HEK293 (cell line): ENCODE data around the gene SRSF1.

Source experiments
- CTCF ChIA-PET: fragments of 350-600 bp; formaldehyde crosslinking; extraction: SDS; loops from one replicate; lab custom pipeline; 2021; ENCODE audit warnings: antibody characterized with exemption; lab: Yijun Ruan, JAX
- POLR2A ChIA-PET: fragments of 300-600 bp; formaldehyde crosslinking; extraction: SDS; loops from one replicate; lab custom pipeline; 2020; ENCODE audit warnings: antibody characterized with exemption, inconsistent platforms; lab: Yijun Ruan, JAX
- H3K27ac ChIP-seq: fragments of 200-500 bp; sonication (Bioruptor generic); 2 replicates; pipeline ENCODE4 v1.5.1; 2014; ENCODE audit warnings: low read depth, low read length, control low read depth, inconsistent platforms; ENCODE audit errors: extremely low read depth
- H3K36me3 ChIP-seq, 2 experiments: fragments of 200-500 bp in 1 of 2; sonication (Bioruptor generic) in 1 of 2; 1 replicate in 1 of 2; 2 replicates in 1 of 2; pipeline ENCODE4 v1.5.1; 2014 to 2017; ENCODE audit warnings: inconsistent platforms in 2 of 2, low read length in 2 of 2; ENCODE audit not compliant: control insufficient read depth in 2 of 2, insufficient read depth in 1 of 2
- H3K4me1 ChIP-seq: fragments of 200-500 bp; sonication (Bioruptor generic); 2 replicates; pipeline ENCODE4 v1.5.1; 2014; ENCODE audit warnings: mild to moderate bottlenecking, low read length, inconsistent platforms; ENCODE audit not compliant: control insufficient read depth, insufficient read depth
- H3K4me3 ChIP-seq: 2 replicates; pipeline ENCODE4 v1.5.1; 2011; ENCODE audit warnings: low read depth, mild to moderate bottlenecking, control low read depth, low read length, moderate library complexity
- H3K9me3 ChIP-seq: fragments of 200-500 bp; sonication (Bioruptor generic); 2 replicates; pipeline ENCODE4 v1.5.1; 2014; ENCODE audit warnings: low read depth, low read length, inconsistent platforms; ENCODE audit not compliant: control insufficient read depth, insufficient read depth
- BCL11B ChIP-seq: fragments of 450-650 bp; formaldehyde crosslinking; IDR thresholded peaks from 2 replicates; pipeline ENCODE4 v1.5.1; 2016; ENCODE audit warnings: low read depth, missing biosample characterization, missing genetic modification characterization
- EGR2 ChIP-seq: fragments of 450-650 bp; formaldehyde crosslinking; IDR thresholded peaks from 2 replicates; pipeline ENCODE4 v1.5.1; 2016; ENCODE audit warnings: low read depth, missing biosample characterization, missing genetic modification characterization
- GLIS2 ChIP-seq: fragments of 450-650 bp; formaldehyde crosslinking; IDR thresholded peaks from 2 replicates; pipeline ENCODE4 v1.5.1; 2016; ENCODE audit warnings: missing biosample characterization, missing genetic modification characterization
- HOXA7 ChIP-seq: sonication (generic); formaldehyde crosslinking; IDR thresholded peaks from 2 replicates; pipeline ENCODE4 v1.8.1; 2022; ENCODE audit warnings: missing genetic modification reagents, borderline replicate concordance
- HOXC10 ChIP-seq: sonication (generic); formaldehyde crosslinking; IDR thresholded peaks from 2 replicates; pipeline ENCODE4 v1.8.1; 2023; ENCODE audit warnings: mild to moderate bottlenecking, missing genetic modification reagents
- OSR2 ChIP-seq: fragments of 450-650 bp; formaldehyde crosslinking; IDR thresholded peaks from 2 replicates; pipeline ENCODE4 v1.5.1; 2016; ENCODE audit warnings: missing biosample characterization, missing genetic modification characterization
- ZBTB21 ChIP-seq: fragments of 450-650 bp; formaldehyde crosslinking; IDR thresholded peaks from 2 replicates; pipeline ENCODE4 v1.5.1; 2017; ENCODE audit warnings: missing biosample characterization, missing genetic modification characterization
- ZFHX2 ChIP-seq: fragments of 450-650 bp; formaldehyde crosslinking; conservative IDR thresholded peaks from 2 replicates; pipeline ENCODE4 v1.5.1; 2016; ENCODE audit warnings: missing biosample characterization, missing genetic modification characterization
- ZFP41 ChIP-seq: fragments of 450-650 bp; formaldehyde crosslinking; IDR thresholded peaks from 2 replicates; pipeline ENCODE4 v1.5.1; 2016; ENCODE audit warnings: missing biosample characterization, missing genetic modification characterization, borderline replicate concordance
- ZNF175 ChIP-seq: fragments of 450-650 bp; formaldehyde crosslinking; IDR thresholded peaks from 2 replicates; pipeline ENCODE4 v1.5.1; 2016; ENCODE audit warnings: missing biosample characterization, missing genetic modification characterization
- ZNF23 ChIP-seq: fragments of 450-650 bp; formaldehyde crosslinking; IDR thresholded peaks from 2 replicates; pipeline ENCODE4 v1.5.1; 2016; ENCODE audit warnings: missing biosample characterization, missing genetic modification characterization, borderline replicate concordance
- ZNF239 ChIP-seq: fragments of 450-650 bp; formaldehyde crosslinking; IDR thresholded peaks from 2 replicates; pipeline ENCODE4 v1.5.1; 2016; ENCODE audit warnings: missing biosample characterization, missing genetic modification characterization
- ZNF24 ChIP-seq: fragments of 450-650 bp; formaldehyde crosslinking; IDR thresholded peaks from 2 replicates; pipeline ENCODE4 v1.5.1; 2016; ENCODE audit warnings: missing biosample characterization, missing genetic modification characterization
- ZNF391 ChIP-seq: fragments of 450-650 bp; formaldehyde crosslinking; IDR thresholded peaks from 2 replicates; pipeline ENCODE4 v1.5.1; 2016; ENCODE audit warnings: low read depth, missing biosample characterization, missing genetic modification characterization, borderline replicate concordance
- ZNF426 ChIP-seq: fragments of 450-650 bp; formaldehyde crosslinking; IDR thresholded peaks from 2 replicates; pipeline ENCODE4 v1.5.1; 2017; ENCODE audit warnings: missing biosample characterization, missing genetic modification characterization, mild to moderate bottlenecking, inconsistent platforms, moderate library complexity
- ZNF624 ChIP-seq: fragments of 450-650 bp; formaldehyde crosslinking; IDR thresholded peaks from 2 replicates; pipeline ENCODE4 v1.5.1; 2017; ENCODE audit warnings: missing biosample characterization, missing genetic modification characterization
- ZNF626 ChIP-seq: fragments of 450-650 bp; sonication (Bioruptor Pico); formaldehyde crosslinking; IDR thresholded peaks from 2 replicates; pipeline ENCODE4 v1.5.1; 2018; ENCODE audit warnings: missing biosample characterization, missing genetic modification characterization, inconsistent platforms
- ZNF670 ChIP-seq: fragments of 450-650 bp; formaldehyde crosslinking; IDR thresholded peaks from 2 replicates; pipeline ENCODE4 v1.5.1; 2016; ENCODE audit warnings: missing biosample characterization, missing genetic modification characterization, low read depth
- ZNF747 ChIP-seq: fragments of 450-650 bp; formaldehyde crosslinking; IDR thresholded peaks from 2 replicates; pipeline ENCODE4 v1.5.1; 2016; ENCODE audit warnings: missing biosample characterization, missing genetic modification characterization
- ZNF792 ChIP-seq: fragments of 450-650 bp; formaldehyde crosslinking; IDR thresholded peaks from 2 replicates; pipeline ENCODE4 v1.5.1; 2016; ENCODE audit warnings: missing biosample characterization, missing genetic modification characterization
- ZNF830 ChIP-seq: fragments of 450-650 bp; IDR thresholded peaks from 2 replicates; pipeline ENCODE4 v1.5.0; 2018; ENCODE audit warnings: missing biosample characterization, missing genetic modification characterization, low read depth, mild to moderate bottlenecking, moderate library complexity
- TF ChIP-seq, protein P1 (sequence below): fragments of 450-650 bp; formaldehyde crosslinking; IDR thresholded peaks from 2 replicates; pipeline ENCODE4 v1.5.1; 2016; ENCODE audit warnings: missing biosample characterization, missing genetic modification characterization
- TF ChIP-seq, protein P2 (sequence below): fragments of 450-650 bp; formaldehyde crosslinking; IDR thresholded peaks from 2 replicates; pipeline ENCODE4 v1.5.0; 2017; ENCODE audit warnings: missing biosample characterization, missing genetic modification characterization, borderline replicate concordance
- TF ChIP-seq, protein P3 (sequence below): IDR thresholded peaks from 2 replicates; pipeline ENCODE4 v1.6.1; 2011; ENCODE audit warnings: mild to moderate bottlenecking, low read depth, low read length, borderline replicate concordance
- TF ChIP-seq, protein P4 (sequence below): fragments of 450-650 bp; formaldehyde crosslinking; IDR thresholded peaks from 2 replicates; pipeline ENCODE4 v1.5.1; 2017; ENCODE audit warnings: missing biosample characterization, missing genetic modification characterization

SRSF1 gene

DNA sequence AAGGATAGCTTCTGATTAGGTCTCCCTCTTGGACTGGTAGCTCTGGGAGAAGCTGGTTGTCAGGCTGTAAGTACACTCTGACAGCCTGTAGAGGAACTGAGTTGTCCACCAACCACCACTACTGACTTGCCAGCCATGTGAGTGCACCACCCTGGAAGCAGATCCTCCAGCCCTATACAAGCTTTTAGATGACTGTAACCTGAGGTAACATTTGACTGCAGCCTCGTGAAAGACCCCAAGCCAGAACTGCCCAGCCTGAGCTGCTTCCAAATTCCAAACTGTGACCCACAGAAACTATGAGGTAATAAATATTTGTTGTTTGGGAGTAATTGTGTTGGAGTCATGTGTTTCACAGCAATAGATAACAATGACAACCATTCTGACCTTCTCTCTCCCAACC, 45.4 kb upstream of the SRSF1 start:
- H3K27ac ChIP-seq: no peak overlapping the region
- ChIA-PET CTCF (interaction anchor here (0.8 to 1.3 kb wide), 3 partner anchors 12 to 61 kb away, joined by 3 to 6 read pairs (median 4); no protein-coding TSS in a partner anchor), POLR2A (interaction anchor here (1.2 kb wide), 1 partner anchor 45 kb away, joined by 6 read pairs; the partner anchor contains the start of gene SRSF1)
- no peak for TF ChIP-seq ZNF391 (tag by site-specific recombination)
- TF ChIP-seq HOXA7 (CRISPR knock-in tag): no peak
- no peak for TF ChIP-seq ZNF626
- TF ChIP-seq ZNF830: no peak
- no peak for TF ChIP-seq ZNF624 (tag by site-specific recombination)
- TF ChIP-seq HOXC10: no peak
- no peak for TF ChIP-seq OSR2 (tag by site-specific recombination)
- no peak overlapping the region for H3K4me3 ChIP-seq
- no peaks in the 10 kb centered on the region for H3K36me3 ChIP-seq
- no peaks in the 10 kb centered on the region for H3K4me1 ChIP-seq
- no peaks in the 10 kb centered on the region for H3K9me3 ChIP-seq

DNA sequence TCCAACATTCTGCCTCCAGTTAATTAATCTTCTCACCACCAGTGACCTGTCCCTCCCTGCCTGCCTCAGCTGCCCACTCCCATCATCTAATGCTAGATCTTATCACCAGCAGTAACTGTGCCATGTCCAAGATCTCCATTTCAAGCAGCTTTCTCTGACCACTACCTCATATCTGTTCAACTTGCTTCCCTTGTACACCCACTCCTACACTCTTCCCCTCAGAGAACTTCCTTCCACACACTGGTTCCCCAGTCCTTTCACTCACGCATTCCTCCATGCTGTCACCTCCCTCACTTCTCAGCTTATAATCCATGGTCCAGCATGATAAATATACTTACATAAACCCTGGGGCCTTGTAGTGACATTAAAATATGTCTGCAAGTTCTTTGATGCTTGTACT, 44.4 kb upstream of the SRSF1 start:
- POLR2A ChIA-PET: no interaction called here
- TF ChIP-seq EGR2: peak; percentile 55
- TF ChIP-seq ZFHX2 (tag by site-specific recombination): 0 out of 2 replicates have a peak, but pooled peaks have one; percentile 26
- no peak for TF ChIP-seq ZBTB21 (tag by site-specific recombination)
- Histone ChIP-seq H3K9me3 (no peaks in the 10 kb centered on the region), H3K27ac (no peak overlapping the region), H3K36me3 (no peaks in the 10 kb centered on the region), H3K4me1 (no peaks in the 10 kb centered on the region), H3K4me3 (no peak overlapping the region)
- CTCF ChIA-PET: no interaction called here

DNA sequence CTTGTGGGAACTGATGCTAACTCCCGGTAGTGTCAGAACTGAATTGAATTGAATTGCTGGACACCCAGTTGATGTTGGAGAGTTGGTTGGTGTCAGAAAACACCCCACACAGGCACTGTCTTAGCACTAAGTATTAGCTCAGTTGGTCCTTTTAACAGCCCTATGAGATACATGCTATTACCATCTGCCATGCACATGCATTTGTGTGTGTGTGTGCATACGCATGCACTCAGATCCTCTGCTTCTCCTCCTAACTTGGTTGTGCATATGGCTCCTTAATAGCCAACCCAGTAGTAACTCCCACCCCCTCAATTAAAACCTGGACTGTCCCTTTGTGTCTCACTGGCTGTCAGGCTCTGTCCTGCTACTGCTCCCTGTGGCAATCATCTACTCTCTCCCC, 43.9 kb upstream of the SRSF1 start:
- Histone ChIP-seq H3K27ac (no peak overlapping the region), H3K36me3 (no peaks in the 10 kb centered on the region), H3K9me3 (no peaks in the 10 kb centered on the region), H3K4me3 (no peak overlapping the region), H3K4me1 (no peaks in the 10 kb centered on the region)
- CTCF ChIA-PET: interaction anchor here (0.8 to 1.0 kb wide), 2 partner anchors 49 to 267 kb away, joined by 3 to 6 read pairs; no protein-coding TSS in a partner anchor
- POLR2A ChIA-PET: no interaction called here
- no peak for TF ChIP-seq ZNF670 (tag by site-specific recombination)
- no peak for TF ChIP-seq ZNF426 (tag by site-specific recombination)
- TF ChIP-seq, protein P1, sequence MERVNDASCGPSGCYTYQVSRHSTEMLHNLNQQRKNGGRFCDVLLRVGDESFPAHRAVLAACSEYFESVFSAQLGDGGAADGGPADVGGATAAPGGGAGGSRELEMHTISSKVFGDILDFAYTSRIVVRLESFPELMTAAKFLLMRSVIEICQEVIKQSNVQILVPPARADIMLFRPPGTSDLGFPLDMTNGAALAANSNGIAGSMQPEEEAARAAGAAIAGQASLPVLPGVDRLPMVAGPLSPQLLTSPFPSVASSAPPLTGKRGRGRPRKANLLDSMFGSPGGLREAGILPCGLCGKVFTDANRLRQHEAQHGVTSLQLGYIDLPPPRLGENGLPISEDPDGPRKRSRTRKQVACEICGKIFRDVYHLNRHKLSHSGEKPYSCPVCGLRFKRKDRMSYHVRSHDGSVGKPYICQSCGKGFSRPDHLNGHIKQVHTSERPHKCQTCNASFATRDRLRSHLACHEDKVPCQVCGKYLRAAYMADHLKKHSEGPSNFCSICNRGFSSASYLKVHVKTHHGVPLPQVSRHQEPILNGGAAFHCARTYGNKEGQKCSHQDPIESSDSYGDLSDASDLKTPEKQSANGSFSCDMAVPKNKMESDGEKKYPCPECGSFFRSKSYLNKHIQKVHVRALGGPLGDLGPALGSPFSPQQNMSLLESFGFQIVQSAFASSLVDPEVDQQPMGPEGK (tag by site-specific recombination): no peak
- no peak for TF ChIP-seq ZNF624 (tag by site-specific recombination)
- no peak for TF ChIP-seq ZNF239 (tag by site-specific recombination)
- no peak for TF ChIP-seq ZNF24 (tag by site-specific recombination)
- no peak for TF ChIP-seq ZNF792 (tag by site-specific recombination)
- TF ChIP-seq, protein P2, sequence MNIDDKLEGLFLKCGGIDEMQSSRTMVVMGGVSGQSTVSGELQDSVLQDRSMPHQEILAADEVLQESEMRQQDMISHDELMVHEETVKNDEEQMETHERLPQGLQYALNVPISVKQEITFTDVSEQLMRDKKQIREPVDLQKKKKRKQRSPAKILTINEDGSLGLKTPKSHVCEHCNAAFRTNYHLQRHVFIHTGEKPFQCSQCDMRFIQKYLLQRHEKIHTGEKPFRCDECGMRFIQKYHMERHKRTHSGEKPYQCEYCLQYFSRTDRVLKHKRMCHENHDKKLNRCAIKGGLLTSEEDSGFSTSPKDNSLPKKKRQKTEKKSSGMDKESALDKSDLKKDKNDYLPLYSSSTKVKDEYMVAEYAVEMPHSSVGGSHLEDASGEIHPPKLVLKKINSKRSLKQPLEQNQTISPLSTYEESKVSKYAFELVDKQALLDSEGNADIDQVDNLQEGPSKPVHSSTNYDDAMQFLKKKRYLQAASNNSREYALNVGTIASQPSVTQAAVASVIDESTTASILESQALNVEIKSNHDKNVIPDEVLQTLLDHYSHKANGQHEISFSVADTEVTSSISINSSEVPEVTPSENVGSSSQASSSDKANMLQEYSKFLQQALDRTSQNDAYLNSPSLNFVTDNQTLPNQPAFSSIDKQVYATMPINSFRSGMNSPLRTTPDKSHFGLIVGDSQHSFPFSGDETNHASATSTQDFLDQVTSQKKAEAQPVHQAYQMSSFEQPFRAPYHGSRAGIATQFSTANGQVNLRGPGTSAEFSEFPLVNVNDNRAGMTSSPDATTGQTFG (tag by site-specific recombination): no peak
- no peak for TF ChIP-seq ZNF747 (tag by site-specific recombination)
- TF ChIP-seq OSR2 (tag by site-specific recombination): no peak
- TF ChIP-seq ZNF23 (tag by site-specific recombination): no peak
- TF ChIP-seq ZFP41 (tag by site-specific recombination): no peak
- TF ChIP-seq, protein P3, sequence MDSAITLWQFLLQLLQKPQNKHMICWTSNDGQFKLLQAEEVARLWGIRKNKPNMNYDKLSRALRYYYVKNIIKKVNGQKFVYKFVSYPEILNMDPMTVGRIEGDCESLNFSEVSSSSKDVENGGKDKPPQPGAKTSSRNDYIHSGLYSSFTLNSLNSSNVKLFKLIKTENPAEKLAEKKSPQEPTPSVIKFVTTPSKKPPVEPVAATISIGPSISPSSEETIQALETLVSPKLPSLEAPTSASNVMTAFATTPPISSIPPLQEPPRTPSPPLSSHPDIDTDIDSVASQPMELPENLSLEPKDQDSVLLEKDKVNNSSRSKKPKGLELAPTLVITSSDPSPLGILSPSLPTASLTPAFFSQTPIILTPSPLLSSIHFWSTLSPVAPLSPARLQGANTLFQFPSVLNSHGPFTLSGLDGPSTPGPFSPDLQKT: no peak
- no peak for TF ChIP-seq GLIS2 (tag by site-specific recombination)
- TF ChIP-seq BCL11B (tag by site-specific recombination): no peak
- TF ChIP-seq, protein P4, sequence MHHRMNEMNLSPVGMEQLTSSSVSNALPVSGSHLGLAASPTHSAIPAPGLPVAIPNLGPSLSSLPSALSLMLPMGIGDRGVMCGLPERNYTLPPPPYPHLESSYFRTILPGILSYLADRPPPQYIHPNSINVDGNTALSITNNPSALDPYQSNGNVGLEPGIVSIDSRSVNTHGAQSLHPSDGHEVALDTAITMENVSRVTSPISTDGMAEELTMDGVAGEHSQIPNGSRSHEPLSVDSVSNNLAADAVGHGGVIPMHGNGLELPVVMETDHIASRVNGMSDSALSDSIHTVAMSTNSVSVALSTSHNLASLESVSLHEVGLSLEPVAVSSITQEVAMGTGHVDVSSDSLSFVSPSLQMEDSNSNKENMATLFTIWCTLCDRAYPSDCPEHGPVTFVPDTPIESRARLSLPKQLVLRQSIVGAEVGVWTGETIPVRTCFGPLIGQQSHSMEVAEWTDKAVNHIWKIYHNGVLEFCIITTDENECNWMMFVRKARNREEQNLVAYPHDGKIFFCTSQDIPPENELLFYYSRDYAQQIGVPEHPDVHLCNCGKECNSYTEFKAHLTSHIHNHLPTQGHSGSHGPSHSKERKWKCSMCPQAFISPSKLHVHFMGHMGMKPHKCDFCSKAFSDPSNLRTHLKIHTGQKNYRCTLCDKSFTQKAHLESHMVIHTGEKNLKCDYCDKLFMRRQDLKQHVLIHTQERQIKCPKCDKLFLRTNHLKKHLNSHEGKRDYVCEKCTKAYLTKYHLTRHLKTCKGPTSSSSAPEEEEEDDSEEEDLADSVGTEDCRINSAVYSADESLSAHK (tag by site-specific recombination): no peak
- no peak for TF ChIP-seq ZNF175
